SK-N-MC (cell line): Measurements from ENCODE around the gene ENPP3.

Experiments
- EZH2 ChIP-seq: fragments of 200-600 bp; sonication (generic); IDR thresholded peaks from one replicate; pipeline ENCODE4 v1.6.1; 2017; ENCODE audit warnings: antibody characterized with exemption
- FOXP2 ChIP-seq: optimal IDR thresholded peaks from 2 replicates; pipeline ENCODE3; 2011; ENCODE audit warnings: mild to moderate bottlenecking, moderate library complexity; ENCODE audit not compliant: insufficient read depth; ENCODE audit errors: extremely low read length, control extremely low read depth
- POLR2AphosphoS5 ChIP-seq: IDR thresholded peaks from 2 replicates; pipeline ENCODE4 v1.6.1; 2012; ENCODE audit warnings: mild to moderate bottlenecking, low read depth, low read length, borderline replicate concordance

DNA sequence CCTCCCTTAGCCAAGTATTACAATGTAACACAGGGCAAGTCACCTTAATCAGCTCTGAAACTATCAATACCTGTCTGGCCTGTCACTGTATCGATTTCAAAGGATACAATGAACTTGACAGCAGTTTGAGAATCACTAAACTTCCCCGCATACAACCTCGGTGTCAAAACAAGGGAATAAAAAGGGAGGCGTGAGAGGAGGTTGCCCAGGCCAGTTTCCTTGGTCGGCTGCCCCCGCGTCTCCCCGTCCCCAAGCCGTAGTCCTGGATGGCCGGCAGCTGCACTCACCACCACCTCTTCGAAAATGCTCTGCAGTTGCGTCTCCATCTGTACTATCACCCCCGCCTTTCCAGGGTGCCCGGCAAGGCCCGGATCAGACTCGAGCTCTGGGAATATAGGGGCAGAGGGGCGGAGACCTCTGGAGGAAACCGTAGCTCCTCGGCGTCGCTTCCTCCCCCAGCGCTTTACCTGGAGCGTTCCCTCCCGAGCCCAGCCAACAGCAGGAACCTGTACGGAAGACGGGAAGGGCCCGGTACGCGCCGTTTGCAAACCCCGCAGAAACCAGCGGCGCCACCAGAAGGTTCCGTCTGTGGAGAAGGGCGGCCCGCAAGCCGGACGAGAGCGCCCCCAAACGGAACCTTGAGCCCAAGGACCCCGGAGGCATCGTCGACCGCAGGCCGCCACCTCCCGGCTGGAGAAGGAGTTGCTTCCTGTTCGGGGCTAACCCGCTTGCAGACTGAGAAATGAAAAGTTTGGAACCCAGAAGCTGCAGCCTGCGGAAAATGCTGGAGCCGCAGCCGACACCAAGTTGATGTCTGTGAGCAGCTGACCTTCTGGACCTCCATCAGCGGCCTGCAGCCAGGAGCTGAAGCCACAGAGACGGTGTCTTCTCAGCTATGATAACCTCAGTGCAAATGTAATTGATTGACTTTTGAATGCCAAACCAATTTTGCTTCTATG, 9.1 kb upstream of the ENPP3 start, which contains the start of gene MED23:
- peak; percentile 88 for TF ChIP-seq POLR2AphosphoS5
- TF ChIP-seq EZH2, result no peak
- peak; percentile 93 for TF ChIP-seq FOXP2
